Psoas muscle (tissue), 8 donors: ENCODE data around the gene WDR41. TPM values are rescaled to one million over a fixed set of nuclear protein-coding genes. Genes with fewer than 3 reads are reported as not detected.

Experiments used
- ATAC-seq, 4 donors: fragments of 200-7000 bp; cut with Tn5 transposase; one replicate each; pipeline ENCODE4 v1.9.1; 2020; ENCODE audit warnings: moderate library complexity in 3 of 4, mild to moderate bottlenecking in 2 of 4
- DNase-seq, 2 donors: peaks; one replicate each; pipeline ENCODE4 v3.0.0-alpha.2; 2020
- H3K27ac ChIP-seq: fragments of 200-600 bp; one replicate; pipeline ENCODE4 v1.8.0; 2022
- H3K27me3 ChIP-seq, 3 donors: fragments of 200-600 bp in 1 of 3; one replicate each; pipeline versions ENCODE4 v1.6.1 to v1.8.0; 2013 to 2022; ENCODE audit warnings: low read length in 2 of 3, mild to moderate bottlenecking in 2 of 3, moderate library complexity in 1 of 3; ENCODE audit not compliant: insufficient read depth in 3 of 3
- H3K36me3 ChIP-seq, 2 donors: fragments of 200-600 bp in 1 of 2; one replicate each; pipeline versions ENCODE4 v1.6.1 to v1.8.0; 2013 to 2022; ENCODE audit warnings: low read depth in 1 of 2, mild to moderate bottlenecking in 1 of 2, moderate library complexity in 1 of 2; ENCODE audit not compliant: insufficient read depth in 1 of 2
- H3K4me1 ChIP-seq: fragments of 200-600 bp; one replicate; pipeline ENCODE4 v1.8.0; 2022
- H3K4me3 ChIP-seq: fragments of 200-600 bp; one replicate; pipeline ENCODE4 v1.8.0; 2022; ENCODE audit warnings: mild to moderate bottlenecking
- H3K9me3 ChIP-seq: fragments of 200-600 bp; one replicate; pipeline ENCODE4 v1.8.0; 2022
- CTCF ChIP-seq: fragments of 200-600 bp; IDR thresholded peaks from one replicate; pipeline ENCODE4 v1.8.0; 2022; ENCODE audit warnings: antibody characterized with exemption
- WGBS, 3 donors: extraction: QIAGEN DNeasy Blood & Tissue Kit; methylation state at CpG; one replicate each; pipeline versions ENCODE4 v1.1.6 to v1.1.7; 2013; 5-methylcytosine and 5-hydroxymethylcytosine counted together
- intact Hi-C, 2 donors: fragments of 100-400 bp; cut with DNase I; formaldehyde crosslinking; loops; one replicate each; pipeline versions ENCODE4 v1.11.0 to v1.14.2; 2022
- polyA plus RNA-seq, 3 donors: library from polyadenylated mRNA; stranded (reverse); fragments of 200-250 nt; gene quantifications; one replicate each; pipeline ENCODE4 v1.2.3, GENCODE V29; 2013
- total RNA-seq, 4 donors: library from RNA; stranded (reverse); fragmentation: NEBNext Ultra II Directional in 2 of 4; extraction: Animal tissue kit (Norgen Biotek cat#: 25700) in 2 of 4; gene quantifications; one replicate each; pipeline versions ENCODE4 v1.2.1 to v1.2.4, GENCODE V29; 2021 to 2023
- donor health status: healthy with polysubstance abuse.
- donor health status: DM: no; HTN: no; CAD: no; lungs with moderate emphysema.
- donor health status: Bipolar disorder and iron deficiency.
- donor health status: healthy.
- donor health status: DM: yes; HTN: yes; CAD: no.
- donor health status: DM: no; HTN: no; CAD: no.
- donor health status: DM: no; HTN: no; CAD: no.
- donor health status: DM: yes; HTN: yes; CAD: no.

The WDR41 gene
- total and polyA plus RNA-seq, 7 donors, result 17.1 to 32.2 (median 26.6) TPM

GRCh38 chr5:77437194-77437593 is 54.9 kb downstream of the WDR41 start:
- H3K27me3 ChIP-seq, result no peaks in the 10 kb centered on the region
- no peak for ATAC-seq
- H3K4me1 ChIP-seq, result no peaks in the 10 kb centered on the region
- peaks cover 6 to 78% of the 10 kb centered on the region in 2 donors for H3K36me3 ChIP-seq
- no peak overlapping the region for H3K4me3 ChIP-seq
- no peaks in the 10 kb centered on the region for H3K9me3 ChIP-seq
- DNase-seq, result no peak
- TF ChIP-seq CTCF, result no peak
- intact Hi-C loops, result no loop called here
- WGBS, 3 donors, result 82 to 83% (median 83%) methylated on average over 5 of the region's 5 CpGs
- H3K27ac ChIP-seq, result no peak overlapping the region

- no peaks in the 10 kb centered on the region for H3K4me1 ChIP-seq
- TF ChIP-seq CTCF, result no peak
- H3K27ac ChIP-seq, result no peak overlapping the region
- no peaks in the 10 kb centered on the region for H3K27me3 ChIP-seq
- H3K4me3 ChIP-seq, result no peak overlapping the region
- no peaks in the 10 kb centered on the region for H3K9me3 ChIP-seq
- WGBS, 3 donors, result 91 to 100% (median 96%) methylated on average over 1 of the region's 1 CpG
- DNase-seq (no peak), ATAC-seq (no peak)
- intact Hi-C loops, result no loop called here
- H3K36me3 ChIP-seq, result peaks cover 7 to 85% of the 10 kb centered on the region in 2 donors
Observed at GRCh38 chr5:77431719-77432118, 60.4 kb downstream of the WDR41 start.

- 96 to 100% (median 98%) methylated on average over 3 of the region's 3 CpGs for WGBS, 3 donors
Observed at GRCh38 chr5:77431286-77431685, 60.8 kb downstream of the WDR41 start.

GRCh38 chr5:77430726-77431125 is 61.4 kb downstream of the WDR41 start:
- WGBS, 3 donors, result 97 to 100% (median 100%) methylated on average over 1 of the region's 1 CpG
- intact Hi-C loops, result no loop called here

More at GRCh38 chr5:77431286-77431685, 60.8 kb downstream of the WDR41 start:
- H3K27ac ChIP-seq, result no peak overlapping the region
- ATAC-seq (no peak), DNase-seq (no peak)
- no peaks in the 10 kb centered on the region for H3K9me3 ChIP-seq
- no peaks in the 10 kb centered on the region for H3K27me3 ChIP-seq
- no peak overlapping the region for H3K4me3 ChIP-seq
- TF ChIP-seq CTCF, result no peak
- intact Hi-C loops, result no loop called here
- H3K4me1 ChIP-seq, result no peaks in the 10 kb centered on the region
- H3K36me3 ChIP-seq, result peaks cover 11 to 85% of the 10 kb centered on the region in 2 donors

More at GRCh38 chr5:77430726-77431125, 61.4 kb downstream of the WDR41 start:
- Histone ChIP-seq H3K27me3 (no peaks in the 10 kb centered on the region), H3K9me3 (no peaks in the 10 kb centered on the region), H3K27ac (no peak overlapping the region), H3K4me1 (no peaks in the 10 kb centered on the region), H3K4me3 (no peak overlapping the region), H3K36me3 (peaks cover 11 to 85% of the 10 kb centered on the region in 2 donors)
- ATAC-seq (no peak), DNase-seq (no peak)
- no peak for TF ChIP-seq CTCF
